T-helper 2 cell treated with Interferon-gamma antibody and Interleukin-4, amounts not matched to agents 100 ng/mL and 5 ng/mL, for 36 hours (primary cell): ENCODE results near the gene KIF1A. TPM values are rescaled to one million over a fixed set of nuclear protein-coding genes. Genes with fewer than 3 reads are reported as not detected.

Source experiments
- intact Hi-C: fragments of 100-400 bp; cut with micrococcal nuclease; formaldehyde crosslinking; loops from one replicate; pipeline ENCODE4 v1.15.1; 2023
- total RNA-seq: library from RNA; stranded (reverse); gene quantifications from 2 replicates; pipeline ENCODE4 v1.2.3, GENCODE V29; 2022

KIF1A gene
- total RNA-seq, 1 donor from 2014 or later = 0.43 TPM

GRCh38 chr2:240721596-240722180 is 98.3 kb downstream of the KIF1A start:
- intact Hi-C loops = no loop called here

DNA sequence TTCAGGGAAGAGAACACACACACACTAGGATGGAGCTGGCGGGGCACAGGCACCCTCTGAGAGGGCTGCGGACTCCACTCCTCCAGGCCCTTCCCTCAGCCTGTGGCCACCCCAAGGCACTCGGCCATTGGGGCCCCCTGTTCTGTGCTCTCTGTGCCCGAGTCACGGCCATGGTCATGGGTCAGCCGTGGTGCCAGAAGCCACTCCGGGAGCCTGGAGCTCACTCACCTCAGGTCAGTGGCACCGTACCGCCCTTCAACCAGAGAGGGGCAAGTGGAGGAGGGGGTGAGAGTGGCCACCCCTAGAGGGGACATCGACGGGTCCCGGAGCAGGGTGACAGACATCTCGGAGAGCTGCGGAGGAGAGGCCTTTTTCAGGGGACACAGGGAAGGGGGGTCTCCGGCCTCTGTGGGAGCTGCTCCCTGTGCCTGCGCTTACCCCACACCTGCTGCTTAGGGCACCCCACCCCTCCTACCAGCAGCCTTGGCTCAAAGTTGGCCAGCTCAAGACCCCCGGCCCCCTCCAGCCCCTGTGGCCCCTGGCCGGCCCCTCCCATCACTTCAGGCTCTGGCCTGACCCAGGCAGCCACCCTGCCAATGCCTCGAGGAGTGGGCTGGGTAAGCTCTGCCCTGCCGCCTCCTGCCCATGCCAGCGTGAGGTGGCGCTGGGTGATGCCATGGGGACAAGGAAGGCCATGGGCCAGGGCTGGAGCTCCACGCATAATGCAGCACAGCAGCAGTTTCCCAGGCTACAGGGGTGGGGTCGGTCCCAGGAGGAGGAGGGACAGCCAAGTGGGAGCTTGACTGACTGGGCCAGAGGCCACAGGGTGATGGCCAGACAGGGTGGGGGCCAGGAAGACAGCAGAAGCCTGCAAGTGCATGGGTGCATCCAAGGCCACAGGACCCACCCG is 99.1 kb downstream of the KIF1A start:
- intact Hi-C loops = no loop called here

DNA sequence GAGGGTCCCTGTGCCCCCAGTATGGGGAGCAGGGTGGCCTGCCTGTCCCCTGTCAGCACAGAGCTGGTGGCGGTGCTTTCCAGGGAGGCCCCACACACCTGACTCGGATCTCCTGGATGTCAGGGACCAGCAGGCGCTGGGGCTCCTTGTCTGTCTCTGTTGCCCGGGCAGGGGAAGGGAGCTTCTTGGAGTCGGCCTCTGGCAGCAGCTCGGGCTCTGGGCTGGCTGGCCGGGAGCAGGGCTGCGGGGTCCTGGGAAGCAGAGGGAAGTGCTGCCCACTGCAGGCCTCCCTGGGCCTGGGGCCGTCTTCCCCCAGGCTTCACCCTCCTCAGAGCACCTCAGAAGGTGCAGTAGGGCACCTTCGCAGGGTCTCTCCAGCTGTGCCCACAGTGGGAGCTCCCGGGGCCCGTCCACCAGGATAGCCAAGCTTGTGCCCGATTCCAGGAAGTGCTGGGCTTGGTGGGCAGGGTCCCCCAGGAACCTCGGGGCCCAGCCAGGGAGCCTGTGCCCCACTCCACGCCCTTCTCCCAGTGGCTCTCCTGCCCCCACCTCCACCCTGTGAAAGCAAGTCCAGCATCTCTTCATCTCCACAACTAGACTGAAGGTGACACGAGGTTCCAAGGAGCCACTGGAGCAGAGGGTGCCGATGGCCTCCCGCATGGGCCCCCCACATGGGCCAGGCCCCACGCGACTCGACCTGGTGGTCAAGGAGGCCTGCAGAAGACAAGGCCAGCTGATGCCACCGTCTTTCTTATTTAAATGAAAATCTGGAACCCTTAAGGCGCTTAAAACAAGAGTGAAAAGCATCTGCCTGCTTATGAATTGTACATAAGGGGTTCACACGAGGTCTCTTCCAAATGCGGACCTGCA is 100.1 kb downstream of the KIF1A start:
- intact Hi-C loops = no loop called here

DNA sequence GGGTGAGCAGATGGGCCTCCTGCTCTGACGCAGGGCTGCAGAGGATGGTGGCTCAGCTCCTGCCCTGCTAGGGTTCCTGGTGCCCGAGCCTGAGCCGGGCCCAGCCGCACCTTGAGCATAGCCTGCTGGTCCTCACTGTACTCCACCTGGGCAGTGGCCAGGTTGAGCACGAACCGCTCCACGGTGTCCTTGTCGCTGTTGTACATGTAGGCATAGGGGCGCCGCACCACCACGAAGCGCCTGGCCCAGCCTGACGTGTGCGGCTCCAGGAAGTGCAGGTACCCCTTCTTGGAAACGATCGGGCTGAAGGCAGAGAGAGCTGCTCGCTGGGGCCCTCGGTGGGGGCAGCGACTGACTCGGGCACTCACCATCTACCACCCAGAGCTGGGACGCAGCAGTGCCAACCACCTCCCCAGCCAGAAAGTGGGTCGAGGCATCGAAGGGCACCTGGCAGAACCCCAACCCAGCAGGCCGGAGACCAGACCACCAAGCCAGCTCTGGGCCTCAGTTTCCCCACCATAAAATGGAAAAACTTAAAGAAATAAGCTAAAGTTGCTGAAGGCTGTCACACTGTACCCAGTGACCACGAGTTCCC is 101.0 kb downstream of the KIF1A start:
- intact Hi-C loops = no loop called here

DNA sequence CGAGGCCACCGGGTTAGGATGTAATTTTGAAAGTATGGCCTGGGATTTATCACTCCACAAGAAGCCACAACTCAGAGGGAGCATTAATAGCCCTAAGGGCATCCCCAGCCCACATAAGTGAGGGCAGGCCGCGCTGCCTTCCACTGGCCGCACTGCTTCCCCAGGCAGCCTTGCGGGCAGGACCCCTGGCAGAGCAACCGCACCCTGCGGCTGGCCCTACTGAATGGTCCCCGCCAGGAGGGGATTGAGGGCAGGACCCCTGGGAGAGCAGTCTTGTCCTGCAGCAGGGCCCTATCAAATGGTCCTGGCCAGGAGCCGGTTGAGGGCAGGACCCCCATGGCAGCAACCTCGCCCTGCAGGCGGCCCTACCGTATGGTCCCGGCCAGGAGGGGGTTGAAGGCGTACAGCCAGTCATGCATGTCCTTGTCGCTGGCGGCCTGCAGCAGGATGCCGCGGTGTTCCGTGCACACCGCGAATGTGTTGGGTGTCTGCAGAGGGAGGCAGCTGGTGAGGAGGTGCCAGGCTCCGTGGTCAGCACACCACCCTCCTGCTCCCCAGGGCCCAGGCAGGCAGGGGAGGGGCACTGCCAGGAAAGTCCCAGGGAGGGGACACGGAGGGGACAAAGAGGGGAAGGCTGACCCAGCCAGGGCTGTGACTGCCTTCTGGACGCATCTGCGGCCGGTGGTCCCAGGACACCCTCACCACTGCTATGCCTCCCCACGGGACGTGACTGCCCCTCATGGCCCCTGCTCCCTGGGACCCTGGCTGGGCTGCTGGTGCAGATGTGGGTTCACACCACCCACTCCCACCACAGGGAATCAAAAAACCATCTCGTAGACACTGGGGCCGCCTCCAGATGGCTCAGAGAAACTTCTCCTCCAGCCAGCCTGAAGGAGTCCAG is 102.1 kb downstream of the KIF1A start:
- intact Hi-C loops = no loop called here

DNA sequence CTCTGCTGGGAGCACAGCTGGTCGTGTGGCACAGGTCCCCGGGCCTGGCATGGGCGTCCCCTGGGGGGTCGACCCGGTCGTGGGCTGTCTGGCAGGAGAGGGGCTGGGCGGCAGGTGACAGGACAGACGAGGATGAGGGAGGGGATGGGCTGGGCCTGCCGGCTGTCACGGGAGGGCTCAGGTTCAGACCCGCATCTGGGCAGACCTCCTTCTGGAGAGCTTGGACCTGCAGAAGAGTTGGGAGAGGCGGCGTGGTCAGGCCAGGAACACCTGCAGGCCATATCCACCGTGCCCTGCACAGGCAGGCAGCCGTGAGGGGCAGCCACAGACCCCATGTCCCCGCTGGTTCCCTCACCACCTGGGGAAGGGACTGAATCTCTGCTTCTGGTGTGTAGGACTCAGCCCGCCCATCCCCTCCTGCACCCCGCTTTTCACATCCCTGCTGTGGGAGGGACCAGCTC is 102.8 kb downstream of the KIF1A start:
- intact Hi-C loops = no loop called here

- intact Hi-C loops = no loop called here
Measured at GRCh38 chr2:240716130-240716798, 103.8 kb downstream of the KIF1A start.

- intact Hi-C loops = no loop called here
Measured at GRCh38 chr2:240714747-240715725, 105.0 kb downstream of the KIF1A start.

DNA sequence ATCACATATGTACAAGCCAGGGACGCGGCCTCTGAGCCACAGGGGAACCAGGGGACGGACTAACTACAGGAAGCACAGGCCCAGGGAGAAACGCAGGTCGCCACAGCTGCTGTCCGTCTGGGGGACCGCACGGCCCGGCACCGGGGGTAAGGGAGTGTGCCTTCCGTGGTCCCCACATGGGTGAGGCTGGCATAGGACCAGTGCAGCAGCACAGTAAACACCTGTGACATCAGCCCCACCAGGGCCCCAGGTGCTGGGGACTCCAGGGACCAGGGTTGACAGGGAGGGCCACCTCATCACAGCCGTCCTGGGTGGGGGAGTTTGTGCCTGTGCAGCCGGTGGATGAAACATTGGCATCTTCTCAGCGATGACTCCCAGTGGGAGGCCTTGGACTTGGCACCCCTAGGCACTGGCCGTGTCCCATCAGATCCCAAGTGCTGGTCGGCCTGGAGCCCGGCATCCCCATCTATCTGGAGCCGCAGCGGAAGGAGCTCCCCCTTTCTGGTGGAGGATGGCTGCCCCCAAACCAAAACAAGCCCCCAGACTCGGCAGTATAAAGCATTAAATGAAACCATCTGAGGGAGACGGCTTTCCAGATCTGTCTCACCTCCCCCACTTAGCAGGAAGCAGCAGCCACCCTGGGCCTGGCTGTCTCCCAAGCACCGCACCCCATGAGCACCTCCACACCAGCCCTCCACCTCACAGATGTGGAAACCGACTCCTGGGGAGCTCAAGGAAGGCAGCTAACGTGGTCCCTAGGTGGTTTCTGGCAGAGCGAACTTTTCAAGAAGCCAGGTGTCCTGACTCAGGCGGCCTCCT is 105.9 kb downstream of the KIF1A start:
- intact Hi-C loops = no loop called here

DNA sequence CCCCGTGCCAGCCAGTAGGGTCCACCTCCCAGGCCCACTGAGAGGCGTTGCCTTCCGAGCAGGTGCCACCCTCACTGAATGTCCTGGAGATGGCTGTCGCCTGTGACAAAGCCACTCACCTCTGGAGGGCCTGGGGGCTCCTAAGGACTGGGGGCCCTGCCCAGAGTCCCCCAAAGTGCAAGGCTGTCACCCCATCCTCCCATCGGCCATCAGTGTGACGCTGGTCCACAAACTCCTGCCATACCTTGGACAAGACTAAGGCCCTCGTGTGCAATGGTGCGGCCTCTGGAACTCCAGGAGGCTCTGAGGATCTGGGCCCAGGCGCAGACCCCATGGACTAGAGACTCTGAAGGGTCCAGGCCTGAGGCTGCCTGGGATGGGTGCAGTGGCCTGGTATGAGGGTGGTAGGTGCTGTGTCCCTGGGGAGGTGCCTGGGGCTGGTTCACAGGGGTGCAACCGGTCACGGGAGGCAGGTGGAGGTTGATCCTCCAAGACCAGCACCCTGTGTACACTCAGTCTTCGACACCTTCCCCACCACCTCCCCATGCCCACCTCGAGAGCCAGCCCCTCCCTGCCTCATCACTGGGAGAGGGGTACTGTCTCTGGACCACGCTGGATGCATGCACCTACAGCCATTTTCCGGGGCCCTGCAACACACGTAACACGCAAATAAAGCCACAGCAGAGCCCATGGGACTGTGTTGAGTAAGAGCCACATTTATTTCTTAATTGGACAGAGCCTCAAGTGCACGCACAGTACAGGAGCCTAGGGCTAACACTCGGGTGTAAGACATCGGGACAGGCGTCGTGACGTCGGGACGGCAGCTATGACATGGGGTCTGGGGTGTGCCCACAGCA is 106.7 kb downstream of the KIF1A start:
- intact Hi-C loops = no loop called here

DNA sequence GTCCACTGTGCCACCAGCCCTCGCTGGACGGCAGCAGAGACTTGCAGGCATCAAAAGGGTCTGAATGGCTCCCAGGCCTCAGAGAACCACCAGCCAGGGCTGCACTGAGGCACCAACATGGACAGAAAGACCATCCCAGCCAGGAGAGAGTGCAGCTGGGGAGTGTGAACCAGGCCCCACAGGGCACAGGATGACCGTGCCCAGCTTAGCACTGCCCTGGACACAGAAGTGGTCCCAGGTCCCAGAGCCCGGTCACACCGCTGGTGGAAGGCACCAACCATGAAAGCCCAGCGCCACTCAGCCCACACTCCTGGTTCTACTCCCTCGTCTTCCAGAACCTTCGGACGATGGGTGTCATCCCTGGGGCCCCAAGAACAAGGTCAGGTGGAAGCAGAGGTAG is 107.9 kb downstream of the KIF1A start:
- intact Hi-C loops = no loop called here

DNA sequence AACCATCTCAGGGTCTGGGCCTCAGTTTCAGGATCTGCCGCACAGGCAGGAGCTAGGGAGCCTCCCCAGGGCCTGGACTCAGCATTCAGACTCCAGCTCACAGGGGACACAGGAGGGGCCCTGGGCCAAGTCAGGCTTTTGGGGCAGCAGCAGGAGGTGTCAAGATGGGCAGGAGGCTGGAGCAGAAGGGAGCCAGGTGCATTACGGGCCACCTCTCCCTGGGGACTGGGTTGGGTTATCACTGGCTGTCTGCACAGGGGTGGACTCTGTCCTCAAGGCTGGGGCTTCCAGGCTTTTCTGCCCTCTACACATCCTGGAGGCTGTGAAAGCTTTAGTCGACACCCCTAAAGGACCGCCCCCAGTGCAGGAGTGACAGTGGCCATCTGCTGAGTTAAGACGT is 108.3 kb downstream of the KIF1A start:
- intact Hi-C loops = no loop called here

DNA sequence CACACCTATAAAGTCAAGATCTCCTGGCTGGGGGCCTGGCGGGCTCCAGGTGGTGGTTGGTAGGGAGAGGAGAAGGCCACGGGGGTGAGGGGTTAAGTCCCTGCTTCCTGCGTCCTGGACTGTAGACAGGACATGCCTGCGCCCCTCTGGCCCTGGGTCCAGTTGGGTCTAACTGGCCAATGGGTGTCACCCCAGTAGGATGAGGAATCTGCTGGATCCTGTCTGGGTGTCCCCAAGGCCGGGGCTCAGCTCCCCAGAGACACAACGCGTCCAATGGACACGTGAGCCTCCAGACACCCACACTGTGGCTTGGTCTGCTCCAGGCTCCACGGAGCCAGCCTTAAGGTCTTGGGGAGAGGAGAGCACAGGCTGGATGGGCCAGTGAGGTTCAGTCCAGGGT is 108.7 kb downstream of the KIF1A start:
- intact Hi-C loops = no loop called here

DNA sequence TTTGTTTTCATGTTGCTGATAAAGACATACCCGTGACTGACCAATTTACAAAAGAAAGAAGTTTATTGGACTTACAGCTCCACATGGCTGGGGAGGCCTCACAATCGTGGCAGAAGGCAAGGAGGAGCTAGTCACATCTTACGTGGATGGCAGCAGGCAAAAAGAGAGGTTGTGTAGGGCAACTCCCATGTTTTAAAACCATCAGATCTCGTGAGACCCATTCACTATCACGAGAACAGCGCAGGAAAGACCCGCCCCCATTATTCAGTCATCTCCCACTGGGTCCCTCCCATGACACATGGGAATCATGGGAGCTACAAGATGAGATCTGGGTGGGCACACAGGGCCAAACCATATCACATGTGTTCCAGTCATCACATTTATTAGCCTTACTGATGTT is 111.6 kb downstream of the KIF1A start:
- intact Hi-C loops = no loop called here

GRCh38 chr2:240707821-240708220 is 112.2 kb downstream of the KIF1A start:
- intact Hi-C loops = no loop called here

GRCh38 chr2:240707043-240707756 is 112.8 kb downstream of the KIF1A start:
- intact Hi-C loops = no loop called here
